Parathyroid adenoma (tissue), 2 donors: ENCODE measurements around the gene IDH3A.

Experiments used
- H2AFZ ChIP-seq: fragments of 300-600 bp; sonication (generic); one replicate; pipeline ENCODE4 v1.7.0; 2017; ENCODE audit warnings: antibody characterized with exemption, mild to moderate bottlenecking
- H3K27ac ChIP-seq: fragments of 300-600 bp; sonication (generic); one replicate; pipeline ENCODE4 v1.7.0; 2017
- H3K27me3 ChIP-seq: fragments of 300-600 bp; sonication (generic); one replicate; pipeline ENCODE4 v1.7.0; 2017; ENCODE audit warnings: low read length; ENCODE audit not compliant: control insufficient read depth, insufficient read depth
- H3K36me3 ChIP-seq: fragments of 300-600 bp; sonication (generic); one replicate; pipeline ENCODE4 v1.7.0; 2017; ENCODE audit warnings: low read length; ENCODE audit not compliant: control insufficient read depth, insufficient read depth
- H3K4me1 ChIP-seq: fragments of 300-600 bp; sonication (generic); one replicate; pipeline ENCODE4 v1.7.0; 2017; ENCODE audit warnings: control low read depth
- H3K4me2 ChIP-seq: fragments of 300-600 bp; sonication (generic); one replicate; pipeline ENCODE4 v1.7.0; 2017; ENCODE audit warnings: low read length
- H3K4me3 ChIP-seq: fragments of 300-600 bp; sonication (generic); one replicate; pipeline ENCODE4 v1.7.0; 2017; ENCODE audit warnings: low read depth, low read length
- H3K79me2 ChIP-seq: fragments of 300-600 bp; sonication (generic); one replicate; pipeline ENCODE4 v1.7.0; 2017; ENCODE audit warnings: control low read depth
- H3K9ac ChIP-seq: fragments of 300-600 bp; sonication (generic); one replicate; pipeline ENCODE4 v1.7.0; 2017; ENCODE audit warnings: mild to moderate bottlenecking
- H3K9me3 ChIP-seq: fragments of 300-600 bp; sonication (generic); one replicate; pipeline ENCODE4 v1.7.0; 2017; ENCODE audit warnings: low read length; ENCODE audit not compliant: control insufficient read depth
- CTCF ChIP-seq: fragments of 300-600 bp; sonication (generic); IDR thresholded peaks from one replicate; pipeline ENCODE4 v1.7.0; 2017; ENCODE audit warnings: antibody characterized with exemption, mild to moderate bottlenecking
- donor health status: primary hyperparathyroidism.

Gene IDH3A

GRCh38 chr15:78140292-78140691 lies 8.9 kb upstream of the IDH3A start:
- Histone ChIP-seq H3K4me3 (no peak overlapping the region), H3K9ac (no peak overlapping the region), H3K79me2 (no peaks in the 10 kb centered on the region), H3K27me3 (no peaks in the 10 kb centered on the region), H3K36me3 (no peaks in the 10 kb centered on the region), H3K9me3 (no peaks in the 10 kb centered on the region), H3K27ac (no peak overlapping the region), H2AFZ (no peak overlapping the region), H3K4me2 (no peak overlapping the region), H3K4me1 (no peaks in the 10 kb centered on the region)
- TF ChIP-seq CTCF, result no peak

GRCh38 chr15:78142332-78142731 lies 6.8 kb upstream of the IDH3A start:
- no peak overlapping the region for H3K4me3 ChIP-seq
- no peaks in the 10 kb centered on the region for H3K4me1 ChIP-seq
- H3K4me2 ChIP-seq, result no peak overlapping the region
- H3K9me3 ChIP-seq, result no peaks in the 10 kb centered on the region
- TF ChIP-seq CTCF, result no peak
- H3K27me3 ChIP-seq, result no peaks in the 10 kb centered on the region
- H2AFZ ChIP-seq, result no peak overlapping the region
- no peak overlapping the region for H3K27ac ChIP-seq
- no peaks in the 10 kb centered on the region for H3K36me3 ChIP-seq
- H3K9ac ChIP-seq, result no peak overlapping the region
- no peaks in the 10 kb centered on the region for H3K79me2 ChIP-seq

- no peak for TF ChIP-seq CTCF
- H3K4me1 ChIP-seq, result no peaks in the 10 kb centered on the region
- H3K27me3 ChIP-seq, result no peaks in the 10 kb centered on the region
- no peaks in the 10 kb centered on the region for H3K9me3 ChIP-seq
- H3K4me3 ChIP-seq, result no peak overlapping the region
- H3K27ac ChIP-seq, result no peak overlapping the region
- no peak overlapping the region for H3K4me2 ChIP-seq
- no peaks in the 10 kb centered on the region for H3K36me3 ChIP-seq
- peaks cover 6% of the 10 kb centered on the region for H3K79me2 ChIP-seq
- H2AFZ ChIP-seq, result no peak overlapping the region
- no peak overlapping the region for H3K9ac ChIP-seq
These were observed 2.6 kb upstream of the IDH3A start for GRCh38 chr15:78146425-78147154.

GRCh38 chr15:78147566-78147965 lies 1.6 kb upstream of the IDH3A start:
- Histone ChIP-seq H3K36me3 (no peaks in the 10 kb centered on the region), H3K27ac (no peak overlapping the region), H3K79me2 (peaks cover 6% of the 10 kb centered on the region), H3K9me3 (no peaks in the 10 kb centered on the region), H3K4me3 (no peak overlapping the region), H2AFZ (no peak overlapping the region), H3K27me3 (no peaks in the 10 kb centered on the region), H3K9ac (no peak overlapping the region), H3K4me1 (no peaks in the 10 kb centered on the region), H3K4me2 (no peak overlapping the region)
- TF ChIP-seq CTCF, result no peak

- Histone ChIP-seq H3K9me3 (no peaks in the 10 kb centered on the region), H3K4me3 (peak overlapping the region; percentile 66), H3K4me1 (no peaks in the 10 kb centered on the region), H3K27me3 (no peaks in the 10 kb centered on the region), H3K79me2 (peaks cover 10% of the 10 kb centered on the region), H3K36me3 (no peaks in the 10 kb centered on the region), H3K27ac (peak overlapping the region; percentile 64), H3K4me2 (peak overlapping the region; percentile 86), H2AFZ (peak overlapping the region; percentile 74), H3K9ac (no peak overlapping the region)
- TF ChIP-seq CTCF, result no peak
These were observed 632 bp upstream of the IDH3A start for GRCh38 chr15:78148392-78149067.
